GM23338 (cell line): ENCODE measurements around the gene HSPA1A. TPM values are rescaled to one million over a fixed set of nuclear protein-coding genes. Genes with fewer than 3 reads are reported as not detected.
"Not testable (repeated sequence)": the region's sequence is repeated elsewhere in the genome, so short reads cannot be mapped to it uniquely, and the experiment has no call there.

Experiments used
- ATAC-seq: fragments of 200-7000 bp; cut with Tn5 transposase; 3 replicates; pipeline ENCODE4 v1.9.1; 2020
- DNase-seq: peaks from one replicate; pipeline ENCODE4 v3.0.0-alpha.2; 2015; ENCODE audit warnings: low spot score
- H2AFZ ChIP-seq: fragments of 200-600 bp; sonication (generic); 2 replicates; pipeline ENCODE4 v1.8.0; 2016; ENCODE audit warnings: antibody characterized with exemption, mild to moderate bottlenecking, moderate library complexity
- H3F3A ChIP-seq: fragments of 200-600 bp; sonication (generic); replicated peaks from 2 replicates; pipeline ENCODE4 v1.8.0; 2017; ENCODE audit warnings: antibody characterized with exemption, mixed run types, low read depth
- H3K27ac ChIP-seq: fragments of 200-600 bp; sonication (generic); 2 replicates; pipeline ENCODE4 v1.6.1; 2016; ENCODE audit warnings: low read depth
- H3K27me3 ChIP-seq: fragments of 200-600 bp; sonication (generic); 2 replicates; pipeline ENCODE4 v1.8.0; 2016; ENCODE audit warnings: mild to moderate bottlenecking, mixed run types, moderate library complexity; ENCODE audit not compliant: insufficient read depth
- H3K36me3 ChIP-seq: fragments of 200-600 bp; sonication (generic); 2 replicates; pipeline ENCODE4 v1.8.0; 2016; ENCODE audit warnings: mild to moderate bottlenecking; ENCODE audit not compliant: insufficient read depth
- H3K4me1 ChIP-seq: fragments of 200-600 bp; sonication (generic); 2 replicates; pipeline ENCODE4 v1.8.0; 2016; ENCODE audit warnings: mild to moderate bottlenecking, moderate library complexity; ENCODE audit not compliant: insufficient read depth
- H3K4me2 ChIP-seq: fragments of 200-600 bp; sonication (generic); 2 replicates; pipeline ENCODE4 v1.7.1; 2017; ENCODE audit warnings: mixed run types
- H3K4me3 ChIP-seq: fragments of 200-600 bp; sonication (generic); 2 replicates; pipeline ENCODE4 v1.6.1; 2016; ENCODE audit warnings: mixed run types
- H3K79me2 ChIP-seq: fragments of 200-600 bp; sonication (generic); replicated peaks from 2 replicates; pipeline ENCODE4 v1.8.0; 2017; ENCODE audit warnings: mild to moderate bottlenecking; ENCODE audit not compliant: insufficient read depth
- H3K9me2 ChIP-seq: fragments of 200-600 bp; sonication (generic); 2 replicates; pipeline ENCODE4 v1.8.0; 2017; ENCODE audit not compliant: insufficient read depth
- H4K20me1 ChIP-seq: fragments of 200-600 bp; sonication (generic); replicated peaks from 2 replicates; pipeline ENCODE4 v1.8.0; 2017; ENCODE audit warnings: mild to moderate bottlenecking; ENCODE audit not compliant: insufficient read depth
- H3K27ac Mint-ChIP-seq: 2 replicates; pipeline ENCODE4 v1.8.0; 2020; ENCODE audit warnings: inconsistent platforms, mild to moderate bottlenecking, moderate library complexity, mixed read lengths
- H3K27me3 Mint-ChIP-seq: 3 replicates; pipeline ENCODE4 v1.8.0; 2022; ENCODE audit warnings: low read depth, mild to moderate bottlenecking, moderate library complexity, mixed read lengths, inconsistent platforms; ENCODE audit not compliant: insufficient read depth, poor library complexity
- H3K36me3 Mint-ChIP-seq: 3 replicates; pipeline ENCODE4 v1.8.0; 2021; ENCODE audit warnings: low read depth, mild to moderate bottlenecking, inconsistent platforms, moderate library complexity, mixed read lengths
- H3K4me1 Mint-ChIP-seq: 3 replicates; pipeline ENCODE4 v1.8.0; 2020; ENCODE audit warnings: mild to moderate bottlenecking, inconsistent platforms, mixed read lengths
- H3K4me3 Mint-ChIP-seq: 3 replicates; pipeline ENCODE4 v1.8.0; 2021; ENCODE audit warnings: moderate library complexity, mild to moderate bottlenecking, inconsistent platforms, mixed read lengths
- H3K9me3 Mint-ChIP-seq: 3 replicates; pipeline ENCODE4 v1.8.0; 2020; ENCODE audit warnings: moderate library complexity, mild to moderate bottlenecking, inconsistent platforms, mixed read lengths
- CREB1 ChIP-seq: fragments of 250-450 bp; sonication (Bioruptor Pico); IDR thresholded peaks from 2 replicates; pipeline ENCODE4 v1.5.0; 2020; ENCODE audit warnings: low read depth, mild to moderate bottlenecking, moderate library complexity
- ETS1 ChIP-seq: IDR thresholded peaks from 2 replicates; pipeline ENCODE4 v1.6.1; 2016; ENCODE audit warnings: antibody characterized with exemption
- EZH2 ChIP-seq: fragments of 200-600 bp; sonication (generic); IDR thresholded peaks from one replicate; pipeline ENCODE4 v1.8.0; 2017; ENCODE audit warnings: antibody characterized with exemption, mild to moderate bottlenecking, low read depth; ENCODE audit not compliant: unreplicated experiment
- EZH2phosphoT487 ChIP-seq: fragments of 200-600 bp; sonication (generic); IDR thresholded peaks from one replicate; pipeline ENCODE4 v1.8.1; 2018; ENCODE audit warnings: antibody characterized with exemption; ENCODE audit not compliant: unreplicated experiment
- JUNB ChIP-seq: IDR thresholded peaks from one replicate; pipeline ENCODE4 v1.6.1; 2016; ENCODE audit warnings: antibody characterized with exemption; ENCODE audit not compliant: unreplicated experiment
- NANOG ChIP-seq: IDR thresholded peaks from 2 replicates; pipeline ENCODE4 v1.6.1; 2016; ENCODE audit warnings: antibody characterized with exemption, borderline replicate concordance
- POLR2AphosphoS5 ChIP-seq: IDR thresholded peaks from 2 replicates; pipeline ENCODE4 v1.6.1; 2016; ENCODE audit warnings: antibody characterized with exemption, low read depth
- STAT1 ChIP-seq: IDR thresholded peaks from one replicate; pipeline ENCODE4 v1.6.1; 2016; ENCODE audit warnings: antibody characterized with exemption; ENCODE audit not compliant: unreplicated experiment
- ZNF331 ChIP-seq: fragments of 250-450 bp; sonication (Bioruptor Pico); IDR thresholded peaks from 2 replicates; pipeline ENCODE4 v1.5.0; 2020; ENCODE audit warnings: low read depth, mild to moderate bottlenecking, moderate library complexity
- polyA plus RNA-seq: library from polyadenylated mRNA; unstranded; fragments of >200 nt; fragmentation: Nextera tagmentation; extraction: Ambion mirVana; gene quantifications from 2 replicates; pipeline ENCODE4 v1.2.1, GENCODE V29; 2016
- total RNA-seq: library from RNA; depleted of rRNA; stranded (reverse); fragments of >200 nt; shearing (Covaris generic); gene quantifications from 2 replicates; pipeline ENCODE4 v1.2.3, GENCODE V29; 2014
- TF ChIP-seq, protein P1 (sequence below): IDR thresholded peaks from one replicate; pipeline ENCODE4 v1.6.1; 2018; ENCODE audit warnings: antibody characterized with exemption; ENCODE audit not compliant: unreplicated experiment
- TF ChIP-seq, protein P2 (sequence below), 2 experiments: fragments of 200-600 bp in 1 of 2; sonication (generic) in 1 of 2; conservative IDR thresholded peaks; 2 replicates each; pipeline versions ENCODE4 v1.5.1 to v1.6.1; 2016 to 2017; ENCODE audit warnings: antibody characterized with exemption in 2 of 2, low read depth in 2 of 2, mild to moderate bottlenecking in 2 of 2, moderate library complexity in 1 of 2

The HSPA1A gene
- total and polyA plus RNA-seq, 2 experiments from 2014 or later: 36.1 to 57.1 TPM

GRCh38 chr6:31792090-31792374 is 23.3 kb upstream of the HSPA1A start (continued):
- TF ChIP-seq, protein P1, sequence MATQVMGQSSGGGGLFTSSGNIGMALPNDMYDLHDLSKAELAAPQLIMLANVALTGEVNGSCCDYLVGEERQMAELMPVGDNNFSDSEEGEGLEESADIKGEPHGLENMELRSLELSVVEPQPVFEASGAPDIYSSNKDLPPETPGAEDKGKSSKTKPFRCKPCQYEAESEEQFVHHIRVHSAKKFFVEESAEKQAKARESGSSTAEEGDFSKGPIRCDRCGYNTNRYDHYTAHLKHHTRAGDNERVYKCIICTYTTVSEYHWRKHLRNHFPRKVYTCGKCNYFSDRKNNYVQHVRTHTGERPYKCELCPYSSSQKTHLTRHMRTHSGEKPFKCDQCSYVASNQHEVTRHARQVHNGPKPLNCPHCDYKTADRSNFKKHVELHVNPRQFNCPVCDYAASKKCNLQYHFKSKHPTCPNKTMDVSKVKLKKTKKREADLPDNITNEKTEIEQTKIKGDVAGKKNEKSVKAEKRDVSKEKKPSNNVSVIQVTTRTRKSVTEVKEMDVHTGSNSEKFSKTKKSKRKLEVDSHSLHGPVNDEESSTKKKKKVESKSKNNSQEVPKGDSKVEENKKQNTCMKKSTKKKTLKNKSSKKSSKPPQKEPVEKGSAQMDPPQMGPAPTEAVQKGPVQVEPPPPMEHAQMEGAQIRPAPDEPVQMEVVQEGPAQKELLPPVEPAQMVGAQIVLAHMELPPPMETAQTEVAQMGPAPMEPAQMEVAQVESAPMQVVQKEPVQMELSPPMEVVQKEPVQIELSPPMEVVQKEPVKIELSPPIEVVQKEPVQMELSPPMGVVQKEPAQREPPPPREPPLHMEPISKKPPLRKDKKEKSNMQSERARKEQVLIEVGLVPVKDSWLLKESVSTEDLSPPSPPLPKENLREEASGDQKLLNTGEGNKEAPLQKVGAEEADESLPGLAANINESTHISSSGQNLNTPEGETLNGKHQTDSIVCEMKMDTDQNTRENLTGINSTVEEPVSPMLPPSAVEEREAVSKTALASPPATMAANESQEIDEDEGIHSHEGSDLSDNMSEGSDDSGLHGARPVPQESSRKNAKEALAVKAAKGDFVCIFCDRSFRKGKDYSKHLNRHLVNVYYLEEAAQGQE: no peak
- TF ChIP-seq STAT1: no peak
- no peak for TF ChIP-seq JUNB
- no peak for TF ChIP-seq EZH2

- peaks cover 22% of the 10 kb centered on the region for H3K79me2 ChIP-seq
- no peaks in the 10 kb centered on the region for H3K9me3 Mint-ChIP-seq
- H4K20me1 ChIP-seq: peaks cover 5% of the 10 kb centered on the region; the same call in 1 of the 2 replicates
- H3K27me3 ChIP-seq: no peaks in the 10 kb centered on the region
- peaks cover 51% of the 10 kb centered on the region for H3K36me3 Mint-ChIP-seq
- H3K4me1 ChIP-seq: no peaks in the 10 kb centered on the region; the same call in 1 of the 2 replicates
- peak overlapping the region; percentile 6; the same call in 1 of the 2 replicates for H3K27ac ChIP-seq
- H3K36me3 ChIP-seq: peaks cover 18% of the 10 kb centered on the region
- no peak overlapping the region for H3K27ac Mint-ChIP-seq
- peaks cover 9% of the 10 kb centered on the region for H3K4me1 Mint-ChIP-seq
- no peak overlapping the region for H2AFZ ChIP-seq
- ATAC-seq: no peak
- H3K27me3 Mint-ChIP-seq: peaks cover 15% of the 10 kb centered on the region
- H3K4me3 Mint-ChIP-seq: peak overlapping the region; percentile 10; the same call in 1 of the 3 replicates
- H3F3A ChIP-seq: peaks cover 26% of the 10 kb centered on the region
- H3K9me2 ChIP-seq: no peaks in the 10 kb centered on the region
- H3K4me2 ChIP-seq: no peak overlapping the region
- no peak for TF ChIP-seq EZH2
- no peak for TF ChIP-seq POLR2AphosphoS5
- TF ChIP-seq CREB1 (CRISPR knock-in tag): no peak
- no peak for TF ChIP-seq EZH2phosphoT487
- TF ChIP-seq, protein P2, sequence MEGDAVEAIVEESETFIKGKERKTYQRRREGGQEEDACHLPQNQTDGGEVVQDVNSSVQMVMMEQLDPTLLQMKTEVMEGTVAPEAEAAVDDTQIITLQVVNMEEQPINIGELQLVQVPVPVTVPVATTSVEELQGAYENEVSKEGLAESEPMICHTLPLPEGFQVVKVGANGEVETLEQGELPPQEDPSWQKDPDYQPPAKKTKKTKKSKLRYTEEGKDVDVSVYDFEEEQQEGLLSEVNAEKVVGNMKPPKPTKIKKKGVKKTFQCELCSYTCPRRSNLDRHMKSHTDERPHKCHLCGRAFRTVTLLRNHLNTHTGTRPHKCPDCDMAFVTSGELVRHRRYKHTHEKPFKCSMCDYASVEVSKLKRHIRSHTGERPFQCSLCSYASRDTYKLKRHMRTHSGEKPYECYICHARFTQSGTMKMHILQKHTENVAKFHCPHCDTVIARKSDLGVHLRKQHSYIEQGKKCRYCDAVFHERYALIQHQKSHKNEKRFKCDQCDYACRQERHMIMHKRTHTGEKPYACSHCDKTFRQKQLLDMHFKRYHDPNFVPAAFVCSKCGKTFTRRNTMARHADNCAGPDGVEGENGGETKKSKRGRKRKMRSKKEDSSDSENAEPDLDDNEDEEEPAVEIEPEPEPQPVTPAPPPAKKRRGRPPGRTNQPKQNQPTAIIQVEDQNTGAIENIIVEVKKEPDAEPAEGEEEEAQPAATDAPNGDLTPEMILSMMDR (conservative IDR thresholded peaks at IDR 0.05; ENCODE audit: low read depth in 2 of 2): no peak
- TF ChIP-seq ETS1: no peak
- no peak for TF ChIP-seq ZNF331 (CRISPR knock-in tag)
- no peak for TF ChIP-seq NANOG
- no peak overlapping the region for H3K4me3 ChIP-seq
- no peak for DNase-seq
Measured at GRCh38 chr6:31792761-31793171, 22.6 kb upstream of the HSPA1A start.

GRCh38 chr6:31793927-31794245 is 21.5 kb upstream of the HSPA1A start:
- H3K27ac Mint-ChIP-seq: not testable (repeated sequence)

More at GRCh38 chr6:31793927-31794245, 21.5 kb upstream of the HSPA1A start:
- Histone ChIP-seq H3K79me2 (peaks cover 22% of the 10 kb centered on the region), H3K4me3 (peak overlapping the region; percentile 99), H3K4me2 (peak overlapping the region; percentile 98), H3K36me3 (peaks cover 18% of the 10 kb centered on the region), H3F3A (peaks cover 32% of the 10 kb centered on the region)
- H2AFZ ChIP-seq, ATAC-seq, H3K9me2 ChIP-seq, H3K4me1 ChIP-seq, H3K27ac ChIP-seq, DNase-seq, H3K27me3 ChIP-seq, H4K20me1 ChIP-seq, H3K9me3 Mint-ChIP-seq, H3K4me1 Mint-ChIP-seq: not testable (repeated sequence)
- Mint-ChIP-seq H3K36me3 (peaks cover 57% of the 10 kb centered on the region), H3K4me3 (peak overlapping the region; percentile 95), H3K27me3 (peaks cover 15% of the 10 kb centered on the region)
